GM19397 (cell line): Measurements from ENCODE around the gene GDI1.
A peak's percentile ranks its signal among the peaks of the same experiment; 100 is the strongest.

Experiments
- ATAC-seq: cut with Tn5 transposase; IDR thresholded peaks from one replicate; pipeline ENCODE4 v1.9.1; 2021; ENCODE audit warnings: mild to moderate bottlenecking, moderate library complexity; ENCODE audit not compliant: unreplicated experiment

Gene GDI1

GRCh38 chrX:154436374-154436982 lies 476 bp upstream of the GDI1 start:
- ATAC-seq: no peak

- no peak for ATAC-seq
Observed at GRCh38 chrX:154437971-154438893, 1.3 kb downstream of the GDI1 start.

GRCh38 chrX:154439841-154440240 lies 2.9 kb downstream of the GDI1 start:
- ATAC-seq: no peak

GRCh38 chrX:154440623-154441357 lies 3.8 kb downstream of the GDI1 start:
- no peak for ATAC-seq

DNA sequence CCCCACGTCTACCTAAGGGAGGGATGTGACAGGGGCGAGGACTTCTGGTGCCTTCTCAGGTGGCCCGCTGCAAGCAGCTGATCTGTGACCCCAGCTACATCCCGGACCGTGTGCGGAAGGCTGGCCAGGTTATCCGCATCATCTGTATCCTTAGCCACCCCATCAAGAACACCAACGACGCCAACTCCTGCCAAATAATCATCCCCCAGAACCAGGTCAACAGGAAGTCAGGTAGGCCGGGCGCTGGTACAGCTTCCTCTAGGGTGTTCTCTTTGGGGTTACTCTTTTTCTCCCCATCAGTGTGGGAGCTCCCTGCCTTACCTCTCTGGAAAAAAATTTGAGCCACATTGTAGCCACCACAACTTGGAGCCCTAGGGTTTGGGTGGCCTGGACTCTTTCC lies 4.6 kb downstream of the GDI1 start:
- no peak for ATAC-seq

DNA sequence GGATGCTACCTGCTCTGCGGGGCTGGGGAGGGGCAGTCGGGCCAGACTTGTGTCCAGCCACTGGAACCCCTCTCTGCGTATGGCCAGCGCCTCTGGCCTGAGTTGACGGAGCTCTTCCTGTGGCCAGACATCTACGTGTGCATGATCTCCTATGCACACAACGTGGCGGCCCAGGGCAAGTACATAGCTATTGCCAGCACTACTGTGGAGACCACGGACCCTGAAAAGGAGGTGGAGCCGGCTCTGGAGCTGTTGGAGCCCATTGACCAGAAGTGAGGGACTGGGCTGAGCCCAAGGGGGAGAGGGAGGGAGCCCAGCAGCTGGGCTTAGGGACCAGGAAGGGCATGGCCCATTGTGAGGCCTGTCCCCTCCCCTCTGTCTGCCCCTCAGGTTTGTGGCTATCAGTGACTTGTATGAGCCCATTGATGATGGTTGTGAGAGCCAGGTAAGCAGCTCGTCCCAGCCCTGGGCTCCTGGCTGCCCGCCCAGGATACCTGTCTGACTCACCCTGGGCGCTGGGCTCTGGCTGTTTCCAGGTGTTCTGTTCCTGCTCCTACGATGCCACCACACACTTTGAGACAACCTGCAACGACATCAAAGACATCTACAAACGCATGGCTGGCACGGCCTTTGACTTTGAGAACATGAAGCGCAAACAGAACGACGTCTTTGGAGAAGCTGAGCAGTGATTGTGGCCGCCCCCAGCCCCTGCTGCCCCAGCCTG lies 5.2 kb downstream of the GDI1 start:
- ATAC-seq: no peak

DNA sequence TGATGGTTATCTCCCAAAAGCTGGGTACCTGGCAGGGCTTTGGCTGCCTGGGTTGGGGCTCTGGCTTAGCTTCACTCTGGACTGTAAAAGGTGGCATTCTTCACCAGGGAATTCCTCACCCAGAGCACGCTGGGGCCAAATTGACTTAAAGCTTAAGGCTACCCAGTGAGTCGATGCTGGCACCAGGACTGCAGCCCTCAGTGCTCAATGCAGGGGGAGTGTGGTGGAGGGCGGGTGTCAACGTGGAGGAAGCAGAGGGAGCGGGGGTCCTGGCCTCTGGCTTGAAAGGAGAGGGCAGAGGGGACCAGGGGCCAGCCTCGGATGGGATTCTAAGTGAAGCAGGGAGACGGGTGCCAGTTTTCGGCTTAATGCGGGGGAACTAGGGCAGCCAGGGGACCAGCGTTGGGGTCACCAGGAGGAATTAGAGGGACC lies 6.5 kb downstream of the GDI1 start:
- no peak for ATAC-seq

DNA sequence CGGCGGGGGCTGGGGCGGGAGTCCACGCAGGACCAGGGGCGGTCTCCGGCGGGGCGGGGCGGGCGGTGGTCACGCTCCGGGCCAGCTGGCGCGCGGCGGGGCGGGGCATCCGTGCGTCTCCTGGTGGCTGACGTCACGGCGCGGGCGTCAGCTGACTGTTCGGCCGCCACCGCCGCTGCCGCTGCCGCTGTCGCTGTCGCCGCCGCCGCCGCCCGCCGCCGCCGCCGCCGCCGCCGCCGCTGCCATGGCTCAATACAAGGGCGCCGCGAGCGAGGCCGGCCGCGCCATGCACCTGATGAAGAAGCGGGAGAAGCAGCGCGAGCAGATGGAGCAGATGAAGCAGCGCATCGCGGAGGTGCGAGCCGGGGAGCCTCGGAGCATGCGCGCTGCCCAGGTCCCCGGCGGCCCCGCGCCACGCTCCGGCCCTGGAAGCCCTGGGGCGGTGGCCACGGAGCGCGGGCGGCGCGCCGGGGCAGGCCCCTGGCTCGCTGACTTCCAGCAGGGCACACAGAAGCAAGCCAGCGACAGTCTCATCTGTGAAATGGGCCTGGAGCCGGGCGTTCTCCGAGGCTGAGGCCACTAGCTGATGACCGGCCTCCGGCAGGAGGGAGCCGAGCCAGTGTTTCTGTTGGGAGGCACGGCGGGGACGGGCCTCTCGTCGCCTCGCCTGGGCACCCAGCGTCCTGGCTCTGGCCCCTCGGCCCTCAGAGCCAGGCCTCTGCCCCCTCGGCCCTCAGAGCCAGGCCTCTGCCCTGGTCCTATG lies 7.2 kb downstream of the GDI1 start, which contains the start of gene FAM50A:
Gene FAM50A, plus strand, starts transcription at position 150 of the 763 bp plus-strand sequence. Its CDS starts 95 bp downstream, at position 245.
- ATAC-seq: peak; percentile 85

- ATAC-seq: no peak
Observed at GRCh38 chrX:154444755-154445246, 7.8 kb downstream of the GDI1 start.

DNA sequence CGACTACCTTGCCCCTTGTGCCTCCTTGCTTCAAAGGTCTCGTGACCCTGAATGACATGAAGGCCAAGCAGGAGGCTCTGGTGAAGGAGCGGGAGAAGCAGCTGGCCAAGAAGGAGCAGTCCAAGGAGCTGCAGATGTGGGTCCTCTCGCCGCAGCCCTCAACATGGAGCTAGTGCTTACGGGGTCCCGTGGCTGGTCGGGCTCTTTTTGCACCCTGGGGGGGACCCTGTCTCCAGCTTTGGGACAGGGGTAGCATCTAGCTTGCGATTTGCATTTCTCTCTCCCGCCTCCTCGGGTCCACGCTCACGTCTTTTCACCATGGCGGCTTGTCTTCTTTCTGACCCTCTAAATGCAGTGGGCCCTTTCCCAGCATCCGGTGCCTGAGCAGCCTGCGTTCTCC lies 8.8 kb downstream of the GDI1 start:
- ATAC-seq: no peak

DNA sequence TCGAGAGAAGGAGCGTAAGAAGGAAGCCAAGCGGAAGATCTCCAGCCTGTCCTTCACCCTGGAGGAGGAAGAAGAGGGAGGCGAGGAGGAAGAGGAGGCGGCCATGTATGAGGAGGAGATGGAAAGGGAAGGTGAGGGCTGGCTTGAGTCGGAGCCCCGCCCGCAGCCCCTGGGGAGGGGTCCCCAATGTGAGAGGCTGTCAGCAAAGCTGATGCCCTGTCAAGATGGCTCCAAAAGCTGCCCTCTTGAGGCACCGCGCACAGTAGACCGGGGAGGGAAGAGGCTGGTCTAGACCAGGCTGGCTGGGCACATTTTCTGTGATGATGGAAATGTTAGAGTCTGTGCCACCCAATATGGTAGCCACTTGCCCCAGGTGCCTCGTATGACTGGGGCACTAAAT lies 9.5 kb downstream of the GDI1 start:
- ATAC-seq: no peak

DNA sequence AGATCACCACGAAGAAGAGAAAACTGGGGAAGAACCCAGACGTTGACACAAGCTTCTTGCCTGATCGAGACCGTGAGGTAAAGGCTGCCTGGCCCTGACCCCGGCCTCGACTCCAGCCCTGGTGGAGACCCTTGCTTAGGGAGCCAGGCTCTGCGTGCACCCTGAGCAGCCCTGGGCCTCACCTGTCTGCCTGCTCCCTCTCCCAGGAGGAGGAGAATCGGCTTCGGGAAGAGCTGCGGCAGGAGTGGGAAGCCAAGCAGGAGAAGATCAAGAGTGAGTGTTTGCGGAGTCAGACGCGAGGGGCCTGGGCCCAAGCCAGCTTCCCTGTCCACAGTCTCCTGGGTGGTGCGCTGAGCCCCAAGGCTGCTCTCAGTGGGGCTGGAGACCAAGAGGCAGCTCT lies 11.5 kb downstream of the GDI1 start:
- ATAC-seq: no peak

GRCh38 chrX:154449618-154450017 lies 12.7 kb downstream of the GDI1 start:
- no peak for ATAC-seq

- ATAC-seq: no peak
Observed at GRCh38 chrX:154450312-154450711, 13.4 kb downstream of the GDI1 start.

DNA sequence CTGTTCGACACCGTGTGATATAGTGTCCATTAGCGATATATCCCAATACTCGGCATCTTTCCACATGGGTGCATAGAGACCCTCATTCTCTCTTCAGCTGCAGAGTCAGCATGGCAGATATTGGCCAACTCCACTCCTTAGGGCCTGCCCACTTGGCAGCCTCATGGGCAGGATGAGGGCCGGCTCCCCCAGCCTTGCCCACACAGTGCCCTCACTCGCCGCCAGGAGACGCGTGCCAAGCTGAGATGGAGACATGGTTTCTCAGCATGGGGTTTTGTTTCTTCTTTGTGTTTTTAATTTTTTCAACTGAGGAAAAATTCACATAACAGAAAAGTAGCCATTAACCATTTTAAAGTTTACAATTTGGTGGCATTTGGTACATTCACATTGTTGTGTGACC lies 15.9 kb downstream of the GDI1 start:
- no peak for ATAC-seq

DNA sequence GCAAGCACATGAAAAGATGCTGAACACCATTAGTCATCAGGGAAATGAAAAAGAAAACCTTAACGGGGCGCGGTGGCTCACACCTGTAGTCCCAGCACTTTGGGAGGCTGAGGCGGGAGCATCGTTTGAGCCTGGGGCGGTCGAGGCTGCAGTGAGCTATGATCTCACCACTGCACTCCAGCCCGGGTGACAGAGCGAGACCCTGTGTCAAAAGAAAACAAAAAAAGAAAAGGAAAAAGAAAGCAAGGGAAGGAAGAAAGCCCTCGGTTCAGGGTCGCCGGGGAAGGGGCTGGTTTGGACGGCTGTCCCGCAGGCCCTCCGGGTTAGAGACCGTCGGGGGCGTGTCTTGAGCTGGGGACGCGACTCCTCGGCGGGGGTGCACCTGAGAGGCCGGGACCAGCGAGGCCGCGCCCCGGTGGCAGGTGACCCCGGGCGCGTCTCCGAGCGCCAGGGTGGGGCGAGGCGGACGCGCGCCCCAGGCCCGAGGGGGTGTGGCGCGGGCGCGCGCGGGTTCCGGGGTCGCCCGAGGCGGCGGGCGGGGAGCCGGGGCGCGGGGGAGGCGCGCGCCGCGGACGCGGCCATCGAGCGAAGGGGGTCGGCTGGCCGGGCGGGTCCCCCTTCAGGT lies 20.6 kb downstream of the GDI1 start:
- ATAC-seq: no peak

DNA sequence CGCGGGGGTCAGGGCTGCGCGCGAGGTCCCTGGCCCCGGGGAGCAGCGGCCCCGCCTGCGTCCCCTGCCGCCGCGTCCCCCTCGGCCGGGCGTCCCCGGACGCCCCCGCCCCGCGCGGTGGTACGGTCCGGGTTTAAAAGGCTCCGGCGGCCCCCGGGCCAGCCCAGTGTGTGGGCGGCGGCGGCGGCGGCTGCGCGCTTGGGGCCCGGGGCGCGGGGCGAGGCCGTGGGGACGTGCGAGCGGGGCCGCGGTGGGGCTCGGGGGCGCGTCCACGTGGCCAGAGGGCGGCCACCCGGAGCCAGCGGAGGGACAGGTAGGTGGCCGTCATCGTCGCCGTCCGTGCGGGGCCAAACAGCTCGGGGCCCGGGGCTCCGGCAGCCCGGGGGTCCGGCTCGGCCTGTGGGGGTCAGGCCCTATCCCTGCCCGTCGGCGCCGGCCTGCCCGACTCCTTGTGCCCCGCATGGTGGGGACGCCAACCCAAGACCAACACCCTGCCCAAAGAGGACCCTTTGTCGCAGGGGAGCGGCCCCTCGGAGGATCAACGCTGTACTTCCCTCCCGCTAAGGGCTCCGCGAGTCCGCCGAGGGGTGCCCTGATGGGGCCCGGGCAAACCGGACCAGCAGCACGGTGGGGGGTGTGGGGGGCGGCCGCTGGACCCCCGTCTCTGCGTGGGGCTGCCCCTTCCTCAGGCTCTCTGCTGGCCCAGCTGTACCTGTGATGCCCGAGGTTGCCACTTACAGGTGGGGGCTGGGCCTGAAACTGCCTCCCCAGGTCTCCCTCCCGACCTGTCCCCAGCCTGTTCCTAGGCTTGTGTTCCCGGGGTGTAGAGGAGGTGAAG lies 21.4 kb downstream of the GDI1 start, which contains the start of gene PLXNA3:
Gene PLXNA3, plus strand, starts transcription at position 166 of the 838 bp plus-strand sequence. CDS start 1,903 bp downstream, outside the sequence.
- no peak for ATAC-seq
